GM18505 (cell line): Measurements from ENCODE around the gene ACR.
"Not testable (repeated sequence)": the region's sequence is repeated elsewhere in the genome, so short reads cannot be mapped to it uniquely, and the experiment has no call there.

Source experiments
- ATAC-seq: cut with Tn5 transposase; IDR thresholded peaks from one replicate; pipeline ENCODE4 v1.9.1; 2021; ENCODE audit not compliant: unreplicated experiment
- POLR2A ChIP-seq: IDR thresholded peaks from 4 replicates; pipeline ENCODE4 v1.6.1; 2011; ENCODE audit warnings: borderline replicate concordance; ENCODE audit not compliant: insufficient read depth, insufficient read length; ENCODE audit errors: extremely low read depth

The ACR gene

GRCh38 chr22:50756406-50756805, 18.4 kb downstream of the ACR start:
- ATAC-seq: not testable (repeated sequence)

- not testable (repeated sequence) for ATAC-seq
Observed at GRCh38 chr22:50756949-50757491, 19.0 kb downstream of the ACR start.

- not testable (repeated sequence) for ATAC-seq
Observed at GRCh38 chr22:50759597-50760341, 21.8 kb downstream of the ACR start.

- ATAC-seq: not testable (repeated sequence)
Observed at GRCh38 chr22:50761829-50762228, 23.8 kb downstream of the ACR start.

GRCh38 chr22:50764288-50764687, 26.3 kb downstream of the ACR start:
- ATAC-seq: not testable (repeated sequence)

GRCh38 chr22:50775132-50775531, 37.1 kb downstream of the ACR start:
- not testable (repeated sequence) for ATAC-seq

GRCh38 chr22:50777631-50778030, 39.6 kb downstream of the ACR start:
- not testable (repeated sequence) for ATAC-seq

GRCh38 chr22:50780244-50780643, 42.2 kb downstream of the ACR start:
- ATAC-seq: not testable (repeated sequence)

- not testable (repeated sequence) for ATAC-seq
Observed at GRCh38 chr22:50782253-50782652, 44.2 kb downstream of the ACR start.

GRCh38 chr22:50783033-50783879, 45.3 kb downstream of the ACR start, which contains the start of gene RABL2B:
Gene RABL2B (minus strand): TSS chr22:50783636. CDS start chr22:50782294, 1,342 bp downstream.
- TF ChIP-seq POLR2A: peak; percentile 44
- peak; percentile 99 for ATAC-seq

GRCh38 chr22:50783880-50784276, 45.9 kb downstream of the ACR start:
- peak; percentile 23 for ATAC-seq

- not testable (repeated sequence) for ATAC-seq
Observed at GRCh38 chr22:50785289-50785688, 47.3 kb downstream of the ACR start.

- ATAC-seq: not testable (repeated sequence)
Observed at GRCh38 chr22:50786936-50787335, 48.9 kb downstream of the ACR start.
